Activated naive CD8-positive, alpha-beta T cell treated with anti-CD3 and anti-CD28 coated beads, Interleukin-2, amount 50 U/mL, for 24 hours (primary cell): Measurements from ENCODE around the gene ARHGAP6.

ENCODE experiments used
- ATAC-seq: fragments of 150-1000 bp; cut with Tn5 transposase; one replicate; pipeline ENCODE4 v1.10.0; 2021
- DNase-seq: peaks from one replicate; pipeline ENCODE4 v3.0.0; 2021
- H3K27ac Mint-ChIP-seq: one replicate; pipeline ENCODE4 v1.8.0; 2021; ENCODE audit warnings: mild to moderate bottlenecking, mixed read lengths
- H3K27me3 Mint-ChIP-seq: one replicate; pipeline ENCODE4 v1.8.0; 2021; ENCODE audit warnings: mixed read lengths
- H3K36me3 Mint-ChIP-seq: one replicate; pipeline ENCODE4 v1.8.0; 2021; ENCODE audit warnings: low read depth, mixed read lengths
- H3K4me1 Mint-ChIP-seq: one replicate; pipeline ENCODE4 v1.8.0; 2021; ENCODE audit warnings: mixed read lengths
- H3K4me3 Mint-ChIP-seq: one replicate; pipeline ENCODE4 v1.8.0; 2021; ENCODE audit warnings: mild to moderate bottlenecking, moderate library complexity, mixed read lengths
- H3K9me3 Mint-ChIP-seq: one replicate; pipeline ENCODE4 v1.8.0; 2021; ENCODE audit warnings: mixed read lengths

The ARHGAP6 gene

DNA sequence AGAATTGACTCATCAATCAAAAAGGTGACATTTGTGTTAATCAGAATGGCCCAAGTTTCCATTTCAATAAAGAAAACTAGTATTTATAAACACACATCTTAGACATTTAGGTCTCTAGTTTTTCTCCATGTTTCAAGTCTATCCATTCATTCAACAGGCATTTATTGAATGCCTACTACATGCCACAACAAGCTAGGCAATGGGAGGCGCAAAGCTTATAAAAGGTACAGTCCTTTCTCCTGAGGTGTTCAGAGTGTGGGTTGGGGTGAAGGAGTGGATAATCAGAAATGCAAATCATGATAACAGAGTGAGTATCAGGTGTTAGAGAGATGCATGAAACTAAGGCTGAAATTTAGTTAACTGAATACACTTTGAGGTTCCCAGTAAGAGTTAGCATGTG lies 476.6 kb downstream of the ARHGAP6 start:
- Mint-ChIP-seq H3K36me3 (no peaks in the 10 kb centered on the region), H3K4me3 (no peak overlapping the region), H3K27ac (no peak overlapping the region), H3K4me1 (no peaks in the 10 kb centered on the region), H3K27me3 (no peaks in the 10 kb centered on the region), H3K9me3 (no peaks in the 10 kb centered on the region)
- DNase-seq (no peak), ATAC-seq (no peak)

GRCh38 chrX:11188664-11189063 lies 477.1 kb downstream of the ARHGAP6 start:
- no peak for DNase-seq
- no peak for ATAC-seq
- Mint-ChIP-seq H3K4me1 (no peaks in the 10 kb centered on the region), H3K4me3 (no peak overlapping the region), H3K36me3 (no peaks in the 10 kb centered on the region), H3K9me3 (no peaks in the 10 kb centered on the region), H3K27me3 (no peaks in the 10 kb centered on the region), H3K27ac (no peak overlapping the region)

DNA sequence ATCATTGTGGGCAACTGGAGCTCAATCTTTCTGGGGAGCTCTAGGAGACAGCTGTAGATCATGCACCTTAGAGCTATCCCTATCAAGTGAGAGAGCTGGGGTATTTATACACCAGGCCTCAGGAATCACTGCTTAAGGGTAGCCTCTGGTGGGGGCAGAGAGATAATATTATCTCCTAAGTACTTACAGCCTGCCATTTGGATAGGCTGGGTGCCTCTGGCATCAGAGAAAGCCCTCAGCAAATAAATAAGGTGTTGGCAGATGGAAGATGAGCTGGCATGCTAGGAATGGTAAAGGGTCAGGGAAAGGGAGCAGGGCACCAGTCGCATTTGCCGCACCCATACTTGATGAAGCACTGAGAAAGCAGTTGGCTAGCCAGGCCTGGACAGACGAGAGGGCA lies 478.7 kb downstream of the ARHGAP6 start:
- no peak for DNase-seq
- Mint-ChIP-seq H3K9me3 (no peaks in the 10 kb centered on the region), H3K27me3 (peaks cover 4% of the 10 kb centered on the region), H3K4me3 (no peak overlapping the region), H3K4me1 (no peaks in the 10 kb centered on the region), H3K27ac (no peak overlapping the region), H3K36me3 (no peaks in the 10 kb centered on the region)
- no peak for ATAC-seq

- H3K27ac Mint-ChIP-seq = no peak overlapping the region
- ATAC-seq (no peak), DNase-seq (no peak)
- H3K27me3 Mint-ChIP-seq = peaks cover 4% of the 10 kb centered on the region
- H3K36me3 Mint-ChIP-seq = no peaks in the 10 kb centered on the region
- no peak overlapping the region for H3K4me3 Mint-ChIP-seq
- H3K4me1 Mint-ChIP-seq = no peaks in the 10 kb centered on the region
- H3K9me3 Mint-ChIP-seq = no peaks in the 10 kb centered on the region
Observed at GRCh38 chrX:11185861-11186260, 479.9 kb downstream of the ARHGAP6 start.

DNA sequence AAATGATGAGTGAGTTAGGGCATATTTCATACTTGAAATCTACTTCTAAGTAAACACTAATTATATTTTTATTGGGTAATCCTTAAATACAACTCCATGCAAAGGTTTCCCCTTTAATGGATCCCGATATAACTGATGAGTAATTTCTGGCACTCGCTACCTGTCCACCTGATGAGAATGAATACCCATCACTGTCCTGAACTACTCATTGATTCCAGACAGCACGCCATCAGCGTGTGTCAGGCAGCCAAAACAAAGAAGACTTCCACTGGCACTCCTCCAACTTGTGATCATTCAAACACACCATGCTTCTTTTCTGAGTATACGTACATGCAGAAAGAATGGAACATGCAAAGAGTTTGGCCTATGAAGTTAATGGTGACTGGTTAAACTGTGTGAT lies 485.1 kb downstream of the ARHGAP6 start:
- H3K4me1 Mint-ChIP-seq = no peaks in the 10 kb centered on the region
- peaks cover 4% of the 10 kb centered on the region for H3K27me3 Mint-ChIP-seq
- DNase-seq = no peak
- H3K36me3 Mint-ChIP-seq = no peaks in the 10 kb centered on the region
- no peak for ATAC-seq
- no peak overlapping the region for H3K27ac Mint-ChIP-seq
- no peak overlapping the region for H3K4me3 Mint-ChIP-seq
- H3K9me3 Mint-ChIP-seq = no peaks in the 10 kb centered on the region

DNA sequence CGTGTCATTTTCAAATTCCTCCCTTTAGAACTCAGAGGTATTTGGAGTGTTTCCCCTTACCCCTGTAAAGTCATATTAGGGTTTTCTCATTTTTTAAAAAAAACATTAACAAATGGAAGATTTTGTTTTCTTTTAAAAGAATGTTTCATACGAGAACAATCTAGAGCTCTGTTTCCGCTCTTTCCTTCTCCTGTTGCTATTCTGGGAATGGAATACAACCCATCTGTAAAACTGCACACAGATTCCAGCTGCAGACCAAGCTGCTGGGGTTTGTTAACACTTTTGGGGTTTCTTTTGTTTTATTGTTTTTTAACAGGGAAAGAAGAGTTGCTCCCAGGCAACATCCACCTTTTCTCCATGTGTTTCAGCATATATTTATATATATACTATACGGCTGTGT lies 493.3 kb downstream of the ARHGAP6 start:
- Mint-ChIP-seq H3K36me3 (no peaks in the 10 kb centered on the region), H3K27me3 (no peaks in the 10 kb centered on the region), H3K9me3 (no peaks in the 10 kb centered on the region), H3K4me3 (no peak overlapping the region), H3K27ac (no peak overlapping the region), H3K4me1 (no peaks in the 10 kb centered on the region)
- ATAC-seq (no peak), DNase-seq (no peak)

DNA sequence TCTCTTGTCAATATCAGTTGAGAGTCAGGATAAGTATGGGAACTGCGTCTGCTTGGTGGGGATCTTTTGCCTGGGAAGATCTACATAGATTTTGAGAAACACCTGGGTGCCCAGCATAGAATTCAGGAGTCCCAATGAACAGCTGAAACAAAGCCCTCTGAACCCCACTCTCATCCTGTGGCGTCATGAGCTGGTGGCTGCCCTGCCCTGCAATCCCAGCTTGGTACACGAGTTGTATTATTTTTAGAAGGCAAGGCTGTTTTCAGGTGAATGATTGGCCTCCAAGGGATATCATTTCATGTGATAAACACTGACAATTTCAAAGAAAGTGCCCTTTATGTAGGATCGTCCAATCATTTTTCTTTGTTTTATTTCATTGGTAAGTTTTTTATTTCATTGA lies 493.8 kb downstream of the ARHGAP6 start:
- Mint-ChIP-seq H3K4me3 (no peak overlapping the region), H3K36me3 (no peaks in the 10 kb centered on the region), H3K27me3 (no peaks in the 10 kb centered on the region), H3K4me1 (no peaks in the 10 kb centered on the region), H3K27ac (no peak overlapping the region), H3K9me3 (no peaks in the 10 kb centered on the region)
- no peak for DNase-seq
- ATAC-seq = no peak

DNA sequence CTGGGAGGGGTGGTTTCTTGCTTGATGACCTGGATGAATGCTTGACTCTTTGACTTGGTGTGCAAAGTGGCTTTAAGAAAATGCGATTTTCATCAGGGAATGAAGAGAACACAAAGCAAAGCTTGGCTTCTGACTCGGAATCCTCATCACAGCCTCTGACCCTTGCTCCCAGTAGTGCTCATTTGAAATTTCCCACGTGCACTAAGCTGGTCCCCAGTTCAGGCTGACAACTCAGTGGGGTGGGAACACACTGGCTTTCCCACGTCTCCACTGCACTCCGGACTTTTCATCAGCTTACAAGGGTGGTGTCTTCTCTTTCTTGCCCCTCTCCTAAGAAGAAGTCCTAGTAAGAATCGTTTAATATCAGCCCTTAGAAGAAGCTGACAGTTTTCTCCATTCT lies 501.3 kb downstream of the ARHGAP6 start:
- ATAC-seq (no peak), DNase-seq (no peak)
- Mint-ChIP-seq H3K27ac (no peak overlapping the region), H3K27me3 (peaks cover 1% of the 10 kb centered on the region), H3K9me3 (no peaks in the 10 kb centered on the region), H3K4me3 (no peak overlapping the region), H3K4me1 (no peaks in the 10 kb centered on the region), H3K36me3 (no peaks in the 10 kb centered on the region)

DNA sequence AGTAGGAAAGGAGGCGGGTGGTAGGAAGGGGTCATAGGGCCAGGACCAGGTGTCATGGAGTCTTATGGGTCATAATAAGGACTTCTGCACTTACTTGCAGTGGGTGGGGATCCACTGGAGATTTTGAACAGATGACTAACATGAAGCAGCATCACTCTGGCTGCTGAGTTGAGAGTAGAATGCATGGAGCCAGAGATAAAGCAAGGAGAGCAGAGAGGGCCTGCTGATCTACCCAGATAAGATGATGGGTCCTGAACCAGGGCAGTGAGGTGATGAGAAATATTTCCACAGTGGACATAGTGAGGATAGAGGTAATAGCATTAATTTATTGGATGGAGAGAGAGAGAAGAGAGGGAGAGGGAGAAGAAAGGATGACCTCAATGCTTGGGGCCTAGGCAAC lies 506.6 kb downstream of the ARHGAP6 start:
- H3K4me3 Mint-ChIP-seq = no peak overlapping the region
- peaks cover 1% of the 10 kb centered on the region for H3K27me3 Mint-ChIP-seq
- H3K4me1 Mint-ChIP-seq = no peaks in the 10 kb centered on the region
- no peak overlapping the region for H3K27ac Mint-ChIP-seq
- ATAC-seq (no peak), DNase-seq (no peak)
- H3K9me3 Mint-ChIP-seq = no peaks in the 10 kb centered on the region
- no peaks in the 10 kb centered on the region for H3K36me3 Mint-ChIP-seq

DNA sequence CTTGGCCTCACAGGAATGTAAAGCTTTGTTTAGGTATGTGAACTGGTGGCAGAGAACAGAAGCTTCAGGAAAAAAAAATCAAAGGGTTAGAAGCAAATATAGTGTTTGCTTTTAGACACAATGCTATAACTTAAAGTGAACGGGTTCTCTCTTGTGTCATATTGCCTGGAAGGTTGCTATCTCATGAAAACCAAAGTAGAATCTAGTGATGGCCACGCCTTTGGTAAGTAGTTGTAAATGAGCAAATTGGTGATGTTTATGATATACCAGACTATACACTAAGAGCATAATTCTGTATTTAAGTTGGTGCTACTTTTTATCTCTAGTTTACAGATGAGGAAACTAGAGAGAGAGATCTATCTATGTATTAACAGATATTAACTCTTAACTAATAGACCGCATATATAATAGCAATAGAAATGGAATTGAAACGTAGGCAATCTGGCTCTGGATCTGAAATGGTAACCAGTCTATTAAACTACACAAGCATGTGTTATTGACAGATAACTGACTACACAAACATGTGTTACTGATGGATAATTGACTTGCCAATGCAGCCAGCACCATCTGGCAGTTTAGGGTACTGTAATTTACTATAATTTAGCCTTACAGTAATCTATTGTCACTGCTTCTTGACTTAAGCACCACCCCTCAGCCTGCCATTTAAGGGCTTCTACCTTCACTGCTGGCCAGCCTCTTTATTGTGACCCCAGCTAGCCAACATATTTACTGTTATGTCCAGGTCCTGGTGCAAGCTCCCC lies 513.7 kb downstream of the ARHGAP6 start:
- Mint-ChIP-seq H3K27ac (no peak overlapping the region), H3K4me1 (no peaks in the 10 kb centered on the region), H3K9me3 (no peaks in the 10 kb centered on the region), H3K27me3 (no peaks in the 10 kb centered on the region), H3K36me3 (no peaks in the 10 kb centered on the region), H3K4me3 (no peak overlapping the region)
- DNase-seq (no peak), ATAC-seq (no peak)

DNA sequence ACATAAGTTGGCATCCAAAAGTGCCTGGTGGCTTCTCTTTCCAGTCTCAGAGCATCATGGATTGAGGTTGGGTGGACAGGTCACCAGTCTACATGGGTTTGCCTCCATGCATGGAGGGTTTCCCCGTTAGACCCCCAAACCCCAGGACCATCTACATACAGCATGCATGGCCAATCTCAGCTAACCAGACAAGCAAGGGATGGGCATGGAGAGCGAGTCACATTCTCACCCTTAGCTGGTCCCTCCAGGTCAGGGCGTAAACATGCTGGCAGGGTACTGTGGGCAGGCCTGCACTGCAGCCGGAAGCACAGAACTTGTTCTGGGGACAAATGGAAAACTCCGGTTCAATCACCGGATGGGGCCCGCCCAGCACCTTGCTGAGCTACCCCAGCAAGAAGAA lies 517.3 kb downstream of the ARHGAP6 start:
- DNase-seq (no peak), ATAC-seq (no peak)
- no peaks in the 10 kb centered on the region for H3K27me3 Mint-ChIP-seq
- peaks cover 1% of the 10 kb centered on the region for H3K4me1 Mint-ChIP-seq
- H3K27ac Mint-ChIP-seq = no peak overlapping the region
- no peaks in the 10 kb centered on the region for H3K36me3 Mint-ChIP-seq
- H3K4me3 Mint-ChIP-seq = no peak overlapping the region
- H3K9me3 Mint-ChIP-seq = no peaks in the 10 kb centered on the region

DNA sequence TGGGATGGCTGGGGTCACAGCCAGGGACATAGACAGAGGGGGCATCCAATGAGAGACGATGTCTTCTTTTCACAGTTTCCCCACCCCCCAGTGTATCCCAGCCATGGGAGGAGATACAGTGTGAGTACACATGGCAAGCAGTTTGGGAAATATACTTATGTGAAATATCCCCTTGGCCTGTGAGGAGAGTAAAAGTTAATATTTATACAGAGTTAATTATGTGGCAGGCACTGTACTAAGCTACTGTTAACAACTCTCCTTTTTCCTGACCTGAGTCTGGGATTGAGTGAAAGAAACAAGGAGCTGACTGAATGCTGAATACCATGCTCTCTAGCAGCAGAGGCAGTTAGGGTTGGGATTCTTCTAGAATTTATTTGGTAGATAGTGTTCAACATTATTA lies 519.3 kb downstream of the ARHGAP6 start:
- no peaks in the 10 kb centered on the region for H3K9me3 Mint-ChIP-seq
- no peak overlapping the region for H3K4me3 Mint-ChIP-seq
- no peaks in the 10 kb centered on the region for H3K27me3 Mint-ChIP-seq
- H3K4me1 Mint-ChIP-seq = peaks cover 1% of the 10 kb centered on the region
- no peaks in the 10 kb centered on the region for H3K36me3 Mint-ChIP-seq
- H3K27ac Mint-ChIP-seq = no peak overlapping the region
- DNase-seq (no peak), ATAC-seq (no peak)

- Mint-ChIP-seq H3K27me3 (no peaks in the 10 kb centered on the region), H3K27ac (no peak overlapping the region), H3K36me3 (no peaks in the 10 kb centered on the region), H3K9me3 (no peaks in the 10 kb centered on the region), H3K4me1 (peaks cover 1% of the 10 kb centered on the region), H3K4me3 (no peak overlapping the region)
- ATAC-seq = peak; percentile 72
- DNase-seq = peak; percentile 23
Observed at GRCh38 chrX:11143931-11144678, 521.6 kb downstream of the ARHGAP6 start.

- H3K27me3 Mint-ChIP-seq = no peaks in the 10 kb centered on the region
- H3K4me3 Mint-ChIP-seq = no peak overlapping the region
- H3K27ac Mint-ChIP-seq = no peak overlapping the region
- no peak for DNase-seq
- H3K4me1 Mint-ChIP-seq = peaks cover 2% of the 10 kb centered on the region
- ATAC-seq = no peak
- no peaks in the 10 kb centered on the region for H3K36me3 Mint-ChIP-seq
- H3K9me3 Mint-ChIP-seq = no peaks in the 10 kb centered on the region
Observed at GRCh38 chrX:11138498-11139390, 527.0 kb downstream of the ARHGAP6 start.
